Measurements from ENCODE around the gene UBAP1.

- TF ChIP-seq CREB3 (tag; conservative IDR thresholded peaks at IDR 0.05; ENCODE audit: low read depth) (no peak), USF2 (CRISPR knock-in tag; IDR thresholded peaks at IDR 0.05) (no peak), TAF7 (tag; IDR thresholded peaks at IDR 0.05) (no peak), SMC3 (conservative IDR thresholded peaks at IDR 0.05; ENCODE audit: insufficient read depth, low read depth, low read length) (no peak), CTCF (IDR thresholded peaks at IDR 0.05 in 2 of 3, conservative IDR thresholded peaks at IDR 0.05 in 1 of 3; ENCODE audit: insufficient read depth in 2 of 3, low read depth in 1 of 3, low read length in 3 of 3) (no peak), FOXP1 (CRISPR knock-in tag; IDR thresholded peaks at IDR 0.05) (no peak), SIX5 (IDR thresholded peaks at IDR 0.05; ENCODE audit: borderline replicate concordance in 1 of 2, insufficient read depth in 1 of 2, low read depth in 1 of 2, low read length in 2 of 2) (no peak)
These were observed 16.3 kb downstream of the UBAP1 start for GRCh38 chr9:34195143-34195542.
